NCI-H524 (cell line): ENCODE results near the gene NCS1.
"Not testable (repeated sequence)": the region's sequence is repeated elsewhere in the genome, so short reads cannot be mapped to it uniquely, and the experiment has no call there.

Experiments
- DNase-seq, 2 experiments: peaks; one replicate each; lab custom pipeline; 2025; lab: John Stamatoyannopoulos, UW

The NCS1 gene

GRCh38 chr9:130263601-130264413, 91.6 kb downstream of the NCS1 start:
- peak in 1 of 2 experiments; percentile 26 for DNase-seq

DNA sequence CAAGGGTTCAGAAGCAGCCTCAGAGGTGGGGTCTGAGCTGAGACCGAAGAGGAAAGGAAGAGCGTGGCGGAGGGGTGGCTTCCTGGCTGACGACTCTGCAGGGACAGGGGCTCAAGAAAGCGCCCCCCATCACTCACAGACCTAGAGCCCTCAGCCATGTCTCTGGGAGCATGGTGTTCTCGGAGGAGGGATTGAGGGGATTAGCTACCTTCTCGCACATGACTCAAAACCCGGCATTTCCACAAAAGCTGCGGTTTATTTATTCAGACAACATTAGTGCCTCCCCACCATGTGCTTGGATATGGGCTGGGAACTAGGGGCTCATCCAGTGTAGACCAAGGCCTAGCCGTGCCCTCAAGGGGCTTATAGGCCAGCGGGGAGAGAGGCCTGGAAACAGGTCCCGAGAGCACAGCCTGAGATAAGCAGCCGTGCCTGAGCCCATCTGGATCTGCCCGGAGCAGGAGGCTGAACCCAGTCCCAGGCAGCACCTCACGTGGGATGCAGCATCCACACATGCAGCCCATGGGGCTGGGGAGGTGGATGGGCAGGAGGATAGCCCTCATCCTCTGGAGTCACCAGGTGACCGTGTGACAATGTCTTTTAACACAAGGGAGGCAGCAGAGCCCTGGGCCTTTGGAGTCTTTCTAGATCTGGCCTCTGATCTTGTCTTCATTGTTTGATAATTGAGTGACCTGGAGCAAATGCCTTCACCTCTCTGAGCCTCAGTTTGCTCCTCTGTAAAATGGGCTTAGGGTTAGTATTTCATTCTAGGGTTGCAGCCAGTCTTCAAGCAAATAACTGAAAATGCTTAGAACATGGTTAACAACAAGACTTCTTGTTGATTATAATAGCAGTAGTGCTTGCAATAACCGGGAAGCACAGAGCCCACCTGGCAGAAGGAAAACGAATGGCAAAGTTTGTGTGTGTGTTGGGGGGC, 92.5 kb downstream of the NCS1 start:
- no peak for DNase-seq

GRCh38 chr9:130265431-130266235, 93.4 kb downstream of the NCS1 start, which contains the start of gene HMCN2:
Gene HMCN2 (plus strand): TSS chr9:130265760. CDS start chr9:130265879, 119 bp downstream.
- DNase-seq: peak in 1 of 2 experiments; percentile 22

GRCh38 chr9:130266236-130267098, 94.3 kb downstream of the NCS1 start:
- no peak for DNase-seq

GRCh38 chr9:130267930-130268329, 95.7 kb downstream of the NCS1 start:
- peak in 1 of 2 experiments; percentile 24 for DNase-seq

- peak; percentile 91 to 96 for DNase-seq
Measured at GRCh38 chr9:130268521-130269211, 96.5 kb downstream of the NCS1 start.

DNA sequence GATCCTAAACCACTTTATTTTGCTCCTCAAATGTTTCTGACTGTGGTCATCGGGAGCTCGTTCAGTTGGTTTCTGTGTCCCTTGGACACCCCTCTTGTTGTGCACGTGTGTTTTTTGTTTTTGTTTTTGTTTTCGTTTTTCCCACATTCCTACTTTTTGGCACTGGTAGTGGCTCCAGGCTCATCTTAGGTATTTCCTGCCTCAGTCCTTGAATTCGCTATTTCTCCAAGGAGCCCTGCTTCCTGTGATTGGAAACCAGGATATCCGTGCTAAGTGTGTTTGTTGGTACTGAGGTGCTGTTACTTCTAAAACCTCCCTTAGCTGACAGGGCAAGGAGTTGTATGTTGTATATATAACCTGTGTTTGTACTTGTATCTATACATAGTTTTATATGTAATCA, 99.3 kb downstream of the NCS1 start:
- no peak for DNase-seq

DNA sequence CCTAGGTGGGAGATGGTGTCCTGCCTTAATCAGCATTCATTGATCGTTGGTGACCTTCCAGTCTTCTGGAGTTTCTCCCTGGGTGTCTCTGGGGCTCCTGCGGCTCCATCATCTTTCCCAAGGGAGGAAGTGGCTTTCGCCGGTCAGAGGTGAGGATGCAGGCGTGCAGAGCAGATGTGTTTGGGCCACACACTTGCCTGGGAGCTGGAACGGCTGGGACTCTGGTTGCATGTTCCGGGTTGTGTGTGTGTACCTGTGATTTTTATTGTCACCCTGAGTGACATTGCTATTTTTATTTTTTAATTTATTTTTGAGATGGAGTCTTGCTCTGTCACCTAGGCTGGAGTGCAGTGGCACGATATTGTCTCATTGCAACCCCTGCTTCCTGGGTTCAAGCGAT, 103.0 kb downstream of the NCS1 start:
- no peak for DNase-seq

GRCh38 chr9:130276121-130276520, 103.9 kb downstream of the NCS1 start:
- no peak for DNase-seq

GRCh38 chr9:130276955-130277354, 104.8 kb downstream of the NCS1 start:
- no peak for DNase-seq

GRCh38 chr9:130277525-130277924, 105.3 kb downstream of the NCS1 start:
- not testable (repeated sequence) for DNase-seq

DNA sequence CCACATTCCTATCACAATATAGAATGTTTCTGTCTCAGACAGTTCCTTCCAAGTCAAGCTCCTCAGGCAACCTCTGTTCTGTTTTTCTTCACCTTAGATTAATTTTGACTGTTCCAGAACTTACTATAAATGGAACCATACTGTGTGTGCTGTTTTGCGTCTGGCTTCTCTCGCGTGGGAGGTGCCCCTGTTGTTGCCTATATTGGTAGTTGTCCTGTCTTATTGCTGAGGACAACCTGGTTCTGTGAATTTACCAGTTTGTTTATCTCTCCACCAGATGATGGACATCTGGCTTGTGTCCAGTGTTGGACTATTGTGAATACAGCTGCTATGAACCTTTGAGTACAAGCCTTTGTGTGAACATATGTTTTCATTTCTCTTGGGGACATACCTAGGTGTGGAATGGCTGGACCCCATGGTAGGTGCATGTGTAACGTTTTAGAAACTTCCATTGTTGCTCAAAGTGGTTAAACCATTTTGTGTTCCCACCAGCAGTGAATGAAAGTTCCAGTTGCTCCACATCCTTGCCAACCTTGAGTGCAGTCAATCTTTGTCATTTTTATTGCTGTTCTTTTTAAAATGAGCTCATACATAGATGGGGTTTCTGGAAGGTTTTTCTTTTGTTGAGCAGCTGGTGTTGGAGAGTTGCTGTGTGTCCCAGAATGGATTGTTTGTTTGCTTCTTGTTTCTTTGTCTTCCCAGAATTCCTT, 111.5 kb downstream of the NCS1 start:
- DNase-seq: no peak

DNA sequence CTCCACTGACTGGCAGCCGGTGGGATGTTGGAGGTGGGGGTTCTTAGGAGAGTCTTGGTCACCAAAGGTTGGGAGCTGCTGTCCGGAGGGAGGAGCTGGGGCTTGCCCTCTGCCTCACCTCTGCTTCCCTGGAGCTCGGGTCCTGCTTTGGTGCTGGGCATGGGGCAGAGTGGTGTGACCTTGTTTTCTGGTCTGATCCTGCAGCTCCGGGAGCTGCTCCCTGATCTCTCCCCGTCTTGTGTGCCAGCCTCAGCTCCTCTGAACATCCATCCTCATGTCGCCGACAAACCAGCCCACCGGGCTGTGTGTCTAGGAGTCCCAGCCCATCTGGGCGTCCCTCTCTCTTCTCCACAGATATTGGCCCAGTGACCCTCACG, 112.0 kb downstream of the NCS1 start:
- no peak for DNase-seq

- DNase-seq: peak; percentile 19 to 67
Measured at GRCh38 chr9:130284690-130285089, 112.5 kb downstream of the NCS1 start.

DNA sequence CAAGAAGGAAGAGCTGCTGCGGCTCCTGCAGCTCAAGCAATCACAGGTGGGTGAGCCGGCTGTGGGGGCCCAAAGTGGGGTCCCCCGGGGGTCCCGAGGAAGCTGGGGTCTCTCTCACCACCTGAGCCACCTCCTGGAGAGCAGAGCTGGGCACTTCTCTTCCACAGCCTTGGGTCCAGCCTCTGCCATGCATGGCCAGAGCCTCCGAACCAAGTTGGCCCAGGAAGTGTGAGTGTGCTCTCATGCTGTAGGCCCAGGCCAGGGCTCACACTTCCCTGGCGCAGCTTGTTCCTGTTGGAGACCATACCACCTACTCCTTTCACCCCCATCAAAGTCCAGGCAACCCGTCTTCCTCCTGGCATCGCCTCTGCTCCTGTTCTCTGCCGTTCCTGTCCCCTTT, 113.1 kb downstream of the NCS1 start:
- DNase-seq: no peak

DNA sequence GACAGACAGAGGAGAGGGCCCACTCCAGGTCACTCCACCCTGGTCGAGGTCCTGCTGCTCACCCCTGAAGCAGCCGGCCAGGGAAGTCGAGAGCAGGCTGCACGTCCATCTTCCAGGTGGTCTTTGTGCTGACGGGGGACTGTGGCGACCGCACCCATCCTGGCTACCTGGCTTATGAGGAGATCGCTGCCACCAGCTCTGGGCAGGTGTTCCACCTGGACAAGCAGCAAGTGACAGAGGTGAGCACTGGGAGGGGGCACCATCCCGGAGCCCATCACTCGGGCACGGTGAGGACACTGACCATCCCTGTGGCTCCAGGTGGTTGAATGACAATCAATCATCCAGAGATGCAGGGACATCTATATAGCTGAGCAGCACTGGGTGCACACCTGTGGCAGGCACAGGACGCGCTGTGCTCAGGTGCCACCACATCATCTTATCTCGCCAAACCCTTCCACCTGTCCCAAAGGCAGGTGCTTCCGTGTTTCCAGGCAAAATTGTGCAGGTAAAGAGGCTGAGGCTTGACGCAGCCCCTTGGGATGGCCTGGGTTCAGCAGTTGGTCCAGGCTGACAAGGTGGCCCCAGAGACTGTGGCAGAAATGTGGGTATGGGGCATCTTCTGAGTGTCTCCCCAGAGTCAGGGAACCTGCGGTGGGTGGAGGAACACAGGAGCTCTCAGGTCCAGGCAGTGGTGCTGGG, 114.0 kb downstream of the NCS1 start:
- no peak for DNase-seq
